Activated CD4-positive, alpha-beta T cell treated with anti-CD3 and anti-CD28 coated beads, Interleukin-2, amount 50 U/mL, for 16 hours (primary cell): ENCODE data around the gene SDE2.
"Not testable (repeated sequence)": the region's sequence is repeated elsewhere in the genome, so short reads cannot be mapped to it uniquely, and the experiment has no call there.

ENCODE experiments used
- DNase-seq: peaks from one replicate; pipeline ENCODE4 v3.0.0-alpha.2; 2020

The SDE2 gene

DNA sequence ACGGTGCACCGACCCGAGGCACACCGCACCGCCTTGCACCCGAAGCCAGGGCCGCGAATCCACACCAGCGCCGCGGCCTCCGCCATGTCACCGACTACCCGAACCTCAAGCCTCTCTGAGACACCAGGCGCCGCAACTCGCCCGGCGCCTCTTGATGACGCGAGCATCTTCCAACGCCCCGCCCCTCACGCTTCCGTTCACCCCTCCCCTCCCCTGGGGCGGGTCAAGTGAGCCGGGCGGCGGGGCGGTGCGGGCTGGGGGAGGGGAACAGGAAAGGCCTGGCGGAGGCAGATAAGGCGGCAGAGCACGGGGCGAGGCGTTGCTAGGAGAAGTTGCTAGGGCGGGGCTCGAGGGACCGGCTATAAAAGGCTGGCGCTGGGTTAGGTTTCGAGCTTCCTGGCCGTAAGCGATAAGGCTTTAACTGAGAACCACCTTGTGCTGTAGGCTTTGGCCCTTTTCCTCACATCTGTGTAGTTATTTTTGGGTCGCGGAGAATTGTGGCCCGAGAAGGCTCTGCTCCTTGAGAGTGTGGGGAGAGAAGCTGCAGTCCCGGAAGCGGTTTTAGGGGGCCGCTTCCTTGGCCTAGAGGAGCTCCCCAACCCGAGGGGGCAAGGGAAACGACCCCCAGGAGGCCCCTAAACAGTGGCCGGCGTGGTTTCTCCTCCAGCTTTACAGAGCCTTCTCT, at the start of gene SDE2:
Gene SDE2, minus strand, starts transcription at position 117 of the 685 bp plus-strand sequence. Its CDS starts 31 bp downstream, at position 86.
- peak; percentile 100 for DNase-seq

DNA sequence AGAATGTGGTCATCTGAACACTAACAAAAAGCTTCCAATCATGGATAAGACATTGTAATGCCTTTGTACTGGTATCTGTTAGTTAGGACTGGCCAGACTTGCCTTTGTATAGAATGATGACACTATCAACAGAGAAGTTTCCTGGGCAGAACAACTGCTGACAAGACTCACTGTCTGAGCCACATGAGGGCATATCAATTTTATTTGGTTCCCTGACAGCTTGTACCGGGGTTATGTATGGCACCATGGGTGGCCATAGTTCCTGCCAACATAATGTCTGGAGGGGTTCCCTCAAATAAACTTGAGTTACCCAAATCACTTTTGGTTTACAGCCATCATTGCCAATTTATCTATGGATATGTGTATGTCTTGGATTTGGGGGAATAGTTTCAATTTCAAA, 49.7 kb upstream of the SDE2 start:
- DNase-seq, result no peak

DNA sequence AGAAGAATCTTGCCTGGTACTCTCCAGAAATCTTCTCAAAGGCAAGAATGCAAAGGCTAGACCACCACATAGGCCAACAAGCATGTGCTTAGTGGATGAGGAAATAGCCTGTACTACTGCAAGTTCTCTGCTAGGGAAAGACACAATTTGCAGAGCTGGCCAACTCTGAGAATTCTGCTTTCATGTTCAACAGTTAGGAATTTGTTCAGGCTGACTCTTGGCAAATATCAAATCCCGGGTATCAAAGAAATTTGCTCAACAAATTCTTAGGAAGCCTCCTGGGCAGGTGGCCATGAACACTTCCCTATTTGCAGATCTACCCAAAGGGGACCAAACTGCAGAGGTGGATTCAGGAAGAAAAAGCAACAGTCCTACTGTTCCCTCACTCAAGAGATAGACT, 48.4 kb upstream of the SDE2 start:
- no peak for DNase-seq

DNA sequence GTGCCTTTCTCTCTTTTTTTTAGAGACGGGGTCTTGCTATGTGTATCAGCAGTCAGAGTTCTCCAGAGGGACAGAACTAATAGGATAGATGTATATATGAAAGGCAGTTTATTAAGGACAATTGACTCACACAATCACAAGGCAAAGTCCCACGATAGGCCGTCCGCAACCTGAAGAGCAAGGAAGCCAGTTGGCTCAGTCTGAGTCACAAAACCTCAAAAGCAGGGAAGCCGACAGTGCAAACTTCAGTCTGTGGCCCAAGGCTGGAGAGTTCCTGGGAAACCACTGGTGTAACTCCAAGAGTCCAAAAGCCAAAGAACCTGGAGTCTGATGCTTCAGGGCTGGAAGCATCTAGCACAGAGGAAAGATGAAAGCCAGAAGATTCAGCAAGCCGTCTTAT, 47.1 kb upstream of the SDE2 start:
- DNase-seq, result no peak

DNA sequence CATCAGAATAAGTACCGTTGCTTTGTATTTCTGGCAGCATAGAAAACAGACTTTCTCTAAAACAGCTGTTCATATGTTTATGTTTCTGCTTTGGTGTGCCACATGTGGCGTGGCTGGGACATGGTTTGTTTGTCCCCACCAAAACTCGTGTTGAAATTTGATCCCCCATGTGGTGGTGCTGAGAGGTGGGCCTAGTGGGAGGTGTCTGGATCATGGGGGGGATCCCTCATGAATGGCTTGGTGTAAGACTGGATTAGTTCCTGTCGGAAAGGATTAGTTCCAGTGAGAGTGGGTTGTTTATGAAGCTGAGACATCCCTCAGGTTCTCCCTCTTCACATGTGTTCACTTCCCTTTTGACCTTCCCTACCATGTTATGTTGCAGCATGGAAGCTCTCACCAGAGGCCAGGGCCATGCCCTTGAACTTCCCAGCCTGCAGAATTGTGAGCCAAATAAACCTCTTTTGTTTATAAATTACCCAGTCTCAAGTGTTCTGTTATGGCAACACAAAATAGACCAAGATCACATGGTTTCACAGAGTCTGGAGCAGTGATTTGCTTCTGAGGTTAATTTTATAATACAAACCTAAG, 45.5 kb upstream of the SDE2 start:
- DNase-seq, result no peak

DNA sequence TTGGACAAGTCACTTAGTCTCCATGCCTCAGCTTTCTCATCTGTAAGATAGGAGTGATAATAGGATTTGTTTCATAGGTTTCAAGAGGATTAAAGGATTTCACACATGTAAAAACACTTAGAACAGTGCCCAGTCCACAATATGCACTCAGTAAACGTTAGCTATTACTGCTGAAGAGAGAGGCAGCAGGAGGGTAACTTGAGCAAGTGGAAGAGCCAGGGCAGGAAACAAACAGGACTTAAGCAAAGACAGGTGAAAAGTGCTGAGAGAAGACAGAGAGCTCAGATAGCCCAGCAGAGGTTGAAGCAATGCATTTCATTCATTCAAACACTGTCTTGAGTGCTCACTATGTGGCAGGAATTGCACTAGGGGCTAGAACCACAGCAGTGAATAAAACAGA, 42.3 kb upstream of the SDE2 start:
- DNase-seq, result no peak

DNA sequence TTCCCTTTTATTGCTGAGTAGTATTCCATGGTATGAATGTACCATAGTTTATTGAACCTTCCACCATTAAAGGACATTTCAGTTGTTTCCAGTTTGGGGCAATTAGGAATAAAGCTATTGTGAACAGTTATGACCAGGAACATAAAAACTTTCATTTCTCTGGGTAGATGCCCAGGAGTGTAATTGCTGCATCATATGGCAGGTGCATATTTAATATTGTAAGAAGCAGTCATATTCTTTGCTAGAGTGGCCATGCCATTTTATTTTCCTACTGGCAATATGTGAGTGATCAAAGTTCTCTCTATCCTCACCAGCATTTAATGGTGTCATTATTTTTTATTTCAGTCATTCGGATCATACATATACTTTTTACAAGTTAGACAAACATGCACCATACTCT, 39.5 kb upstream of the SDE2 start:
- DNase-seq, result no peak

DNA sequence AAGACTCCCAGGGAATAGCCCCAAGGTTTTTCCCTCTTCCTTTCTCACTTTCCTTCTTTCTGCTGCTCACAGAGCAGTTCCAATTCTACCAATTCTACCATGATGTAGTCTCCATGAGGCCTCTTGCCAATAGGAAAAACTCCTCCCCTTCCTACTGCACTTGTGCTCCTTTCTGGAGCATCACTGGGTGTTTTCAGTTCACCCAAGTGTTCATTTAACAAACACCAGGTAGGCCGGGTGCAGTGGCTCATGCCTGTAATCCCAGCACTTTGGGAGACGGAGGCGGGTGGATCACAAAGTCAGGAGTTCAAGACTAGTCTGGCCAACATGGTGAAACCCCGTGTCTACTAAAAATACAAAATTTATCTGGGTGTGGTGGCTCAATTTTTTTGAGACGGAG, 36.8 kb upstream of the SDE2 start:
- no peak for DNase-seq

DNA sequence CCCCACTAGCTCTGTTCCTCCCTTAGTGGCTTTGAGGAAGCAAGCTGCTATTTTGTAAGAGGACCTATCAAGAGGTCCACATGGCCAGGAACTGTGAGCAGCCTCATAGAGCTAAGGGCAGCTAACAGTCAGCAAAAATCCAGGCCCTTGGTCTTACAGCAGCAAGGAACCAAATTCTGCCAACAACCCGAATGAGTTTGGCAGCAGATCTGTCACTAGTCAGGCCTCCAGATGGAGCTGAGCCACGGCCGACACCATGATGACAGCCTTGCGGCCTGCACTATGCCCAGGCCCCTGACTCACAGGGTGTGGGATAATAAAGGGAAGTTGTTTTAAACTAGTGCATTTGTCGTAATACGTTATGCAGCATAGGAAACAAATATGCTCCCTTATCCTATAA, 35.3 kb upstream of the SDE2 start:
- no peak for DNase-seq

DNA sequence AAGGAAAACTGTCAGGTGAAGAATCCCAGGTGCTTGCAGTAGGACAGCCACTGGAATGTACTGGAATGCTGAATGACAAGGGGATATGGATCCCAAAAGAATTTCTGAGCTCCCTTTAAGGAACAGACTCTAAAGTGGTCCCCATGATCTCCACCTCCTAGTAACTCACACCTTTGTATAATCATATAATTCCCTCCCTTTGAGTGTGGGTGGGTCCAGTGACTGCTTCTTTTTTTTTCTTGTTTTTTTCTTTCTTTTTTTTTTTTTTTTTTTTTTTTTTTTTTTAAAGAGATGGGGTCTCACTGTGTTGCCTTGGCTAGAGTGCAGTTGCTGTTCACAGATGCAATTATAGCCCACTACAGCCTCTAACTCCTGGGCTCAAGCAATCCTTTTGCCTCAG, 34.8 kb upstream of the SDE2 start:
- no peak for DNase-seq

DNA sequence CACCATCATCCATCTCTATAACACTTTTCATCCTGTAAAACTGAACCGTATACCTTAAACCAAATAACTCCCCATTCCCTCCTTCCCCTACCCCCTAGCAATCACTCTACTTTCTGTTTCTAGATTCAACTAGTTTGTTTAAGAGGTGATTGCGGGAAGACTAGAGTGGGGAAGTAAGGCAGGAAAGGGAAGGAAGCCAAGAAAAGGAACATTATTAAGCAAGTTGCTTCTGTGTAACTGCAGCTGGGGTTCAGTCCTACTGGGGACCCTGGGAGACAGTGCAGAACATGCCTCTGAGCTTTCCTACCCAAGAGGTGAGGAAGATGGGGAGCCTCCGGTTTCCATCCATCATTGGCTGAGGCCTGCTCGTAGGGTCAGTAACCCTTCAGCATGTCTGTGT, 34.4 kb upstream of the SDE2 start:
- DNase-seq, result no peak

DNA sequence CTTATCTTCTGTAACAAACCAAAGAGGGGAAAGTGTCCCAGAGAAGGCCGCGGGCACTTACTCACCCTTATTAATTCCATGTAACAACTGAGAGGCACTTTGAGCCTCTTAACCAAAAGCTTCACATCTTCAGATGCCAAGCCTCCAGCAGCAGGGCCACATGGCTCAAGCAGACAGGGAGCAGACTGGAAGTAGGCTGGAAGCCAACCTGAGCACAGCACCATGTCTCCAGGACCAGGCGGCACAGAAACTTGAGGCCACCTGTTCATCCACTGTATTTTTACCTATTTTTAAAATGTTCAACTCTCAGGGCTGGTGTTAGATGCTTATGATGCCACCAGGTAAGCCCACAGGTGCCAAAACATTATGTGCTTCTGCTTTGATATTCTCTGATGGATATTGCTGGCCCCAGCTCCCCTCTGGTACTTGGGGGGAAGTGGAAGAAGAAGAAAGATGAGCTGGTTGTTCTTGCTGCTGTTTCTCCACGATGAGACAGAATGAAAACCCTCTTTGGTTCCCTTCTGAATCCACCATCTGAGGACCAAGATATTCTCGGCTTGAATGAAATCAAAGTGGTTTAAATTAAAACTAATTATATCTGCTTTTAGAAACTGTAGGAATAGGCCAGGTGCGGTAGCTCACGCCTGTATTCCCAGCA, 30.6 kb upstream of the SDE2 start:
- DNase-seq, result no peak

DNA sequence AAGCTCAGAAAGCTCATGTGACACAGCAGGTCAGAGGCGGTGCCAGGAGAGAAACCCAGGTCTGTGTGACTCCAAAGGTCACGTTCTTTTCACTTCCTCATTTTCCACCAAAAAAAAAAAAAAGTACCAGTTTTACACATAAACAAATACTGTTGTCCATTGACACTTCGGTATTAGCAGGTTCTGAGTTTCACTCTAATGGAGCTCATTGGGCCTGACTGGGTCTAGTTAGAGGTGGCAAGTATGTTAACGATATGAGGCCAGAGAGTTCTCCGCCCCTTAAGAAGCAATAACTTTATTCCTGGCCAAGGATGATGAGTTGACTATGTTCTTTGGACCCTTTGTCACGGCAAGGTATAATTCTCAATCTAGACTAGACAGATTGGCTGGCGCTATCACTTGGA, 30.0 kb upstream of the SDE2 start:
- DNase-seq, result no peak

DNA sequence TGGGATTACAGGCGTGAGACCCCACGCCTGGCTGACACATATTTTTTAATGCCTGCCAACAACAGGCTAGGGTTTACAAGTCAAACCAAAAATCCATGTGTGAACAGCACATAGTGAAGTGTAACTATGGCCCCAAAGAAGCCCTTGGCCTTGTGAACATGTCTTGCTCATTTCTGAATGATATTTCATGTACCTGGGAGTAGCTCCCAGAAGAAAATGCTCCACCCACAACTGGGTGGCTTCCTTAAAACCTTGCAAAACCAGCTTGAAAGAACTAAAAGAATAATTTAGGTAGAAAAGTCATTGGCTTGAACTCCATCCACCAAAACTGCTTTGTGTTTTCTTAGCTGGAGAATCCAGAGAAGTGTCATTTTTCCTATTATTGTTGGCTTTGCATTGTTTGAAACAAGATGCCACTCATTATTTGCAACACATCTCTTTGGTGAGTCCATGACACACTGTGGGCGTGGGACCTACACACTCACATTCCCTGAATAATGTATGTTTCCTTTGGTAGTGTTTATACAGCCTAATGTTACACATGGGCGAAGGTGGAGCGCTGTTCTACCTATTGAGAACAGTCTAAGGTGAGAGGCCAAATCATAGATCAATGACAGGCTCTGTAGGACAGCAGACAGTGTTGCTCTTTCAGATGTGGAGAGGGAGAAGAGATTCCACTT, 28.5 kb upstream of the SDE2 start:
- DNase-seq, result no peak

DNA sequence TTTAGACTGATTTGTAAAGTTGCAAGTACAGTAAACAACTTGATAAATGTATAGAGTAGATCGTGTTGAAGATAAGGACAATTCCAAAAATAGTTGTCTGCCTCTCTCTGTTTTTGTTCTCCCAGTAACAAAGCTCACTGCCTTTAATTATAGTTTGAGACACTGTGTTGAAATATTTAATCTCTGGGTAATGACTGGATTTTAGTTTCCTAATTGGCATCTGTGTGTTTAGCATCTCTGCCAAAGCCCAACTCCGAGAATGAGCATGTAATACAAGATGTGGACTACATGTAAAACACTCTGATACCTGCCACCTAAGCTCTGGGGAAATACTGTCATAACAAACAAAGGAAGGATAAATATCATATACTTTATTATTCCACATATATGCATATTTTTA, 27.7 kb upstream of the SDE2 start:
- no peak for DNase-seq

DNA sequence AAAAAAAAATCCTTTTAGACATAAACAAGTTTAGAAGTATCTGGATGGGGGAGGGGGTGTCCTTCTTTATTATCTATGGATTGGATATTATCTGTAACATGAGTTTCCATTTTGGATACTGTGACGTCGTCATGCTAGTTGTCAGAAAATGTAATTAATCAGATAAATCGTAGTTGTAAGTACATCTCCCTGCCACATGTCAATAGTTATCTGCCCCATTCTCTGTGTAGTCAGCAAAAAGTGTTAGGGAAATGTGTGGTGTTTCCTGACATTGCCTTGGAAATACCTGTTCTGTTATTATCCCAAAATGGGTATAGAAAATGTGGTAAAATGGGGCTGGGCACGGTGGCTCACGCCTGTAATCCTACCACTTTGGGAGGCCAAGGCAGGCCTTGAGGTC, 24.6 kb upstream of the SDE2 start:
- no peak for DNase-seq

DNA sequence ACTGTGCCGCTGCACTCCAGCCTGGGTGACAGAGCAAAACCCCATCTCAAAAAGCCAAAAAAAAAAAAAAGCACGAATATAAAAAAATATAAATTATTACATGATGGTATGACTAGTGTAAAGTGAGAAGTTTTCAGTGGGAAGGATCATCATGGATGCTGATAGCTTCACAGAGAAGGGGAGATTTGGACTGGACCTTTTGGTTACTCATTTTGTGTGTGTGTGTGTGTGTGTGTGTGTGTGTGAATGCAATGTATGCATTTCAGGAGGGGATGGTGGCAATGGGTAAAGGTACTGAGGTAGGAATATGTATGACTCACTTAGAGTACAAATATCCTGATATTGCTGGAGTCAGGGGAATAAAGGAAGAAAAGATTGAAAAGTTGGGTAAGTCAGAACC, 22.7 kb upstream of the SDE2 start:
- DNase-seq, result no peak

DNA sequence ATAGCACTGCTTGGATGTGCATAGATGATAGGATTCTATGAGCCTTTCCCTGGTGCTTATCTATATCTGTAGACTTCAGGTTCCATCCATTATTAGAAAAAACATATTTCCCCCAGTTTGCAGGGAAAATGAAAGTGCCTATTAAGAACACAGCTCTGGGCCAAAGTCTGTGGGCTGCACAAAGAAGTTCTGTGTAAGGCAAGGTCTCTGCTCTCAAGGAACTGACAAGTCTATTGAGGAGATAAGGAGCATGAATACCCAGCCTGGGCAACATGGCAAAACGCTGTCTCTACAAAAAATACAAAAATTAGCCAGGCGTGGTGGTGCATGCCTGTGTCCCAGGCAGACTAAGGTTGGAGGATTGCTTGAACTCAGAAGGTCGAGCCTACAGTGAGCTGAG, 22.3 kb upstream of the SDE2 start:
- no peak for DNase-seq

DNA sequence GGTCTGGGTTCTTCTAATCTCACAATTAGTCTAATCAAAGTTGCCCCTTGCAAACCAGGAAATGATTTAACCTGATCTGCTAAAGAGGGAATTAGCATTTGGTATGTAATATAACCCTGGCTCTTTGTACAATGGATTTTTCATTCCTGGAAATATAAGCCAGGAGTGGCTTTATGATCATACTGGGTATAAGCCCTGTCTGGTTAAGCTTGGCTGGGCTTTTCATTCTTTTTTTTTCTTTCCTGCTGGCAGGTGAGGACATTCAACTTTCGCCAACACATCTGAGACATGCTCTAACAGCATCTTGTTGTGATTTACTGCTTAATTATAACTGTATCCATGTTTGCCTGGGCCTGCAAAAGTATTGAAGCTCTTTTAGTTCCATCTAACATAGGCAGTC, 20.4 kb upstream of the SDE2 start:
- no peak for DNase-seq

DNA sequence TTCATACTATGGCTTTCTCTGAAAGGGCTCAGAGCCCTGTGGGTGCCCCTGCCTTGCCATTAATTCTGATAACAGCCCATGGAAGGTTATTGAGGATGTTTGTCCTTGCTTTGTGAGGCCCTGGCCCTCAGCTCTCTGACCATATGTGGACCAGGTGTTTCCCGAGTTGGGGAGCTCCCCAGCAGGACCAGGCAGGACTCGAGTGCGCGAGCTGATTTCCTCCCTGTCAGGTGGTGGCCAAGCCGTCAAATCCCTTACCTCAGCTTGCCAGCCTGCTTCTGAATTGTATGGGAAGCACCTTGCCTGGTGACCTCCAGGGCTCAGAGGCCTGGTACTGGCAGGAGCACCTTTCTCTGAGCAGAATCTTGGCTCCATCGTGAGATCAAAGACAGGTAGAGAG, 17.9 kb upstream of the SDE2 start:
- DNase-seq, result no peak

DNA sequence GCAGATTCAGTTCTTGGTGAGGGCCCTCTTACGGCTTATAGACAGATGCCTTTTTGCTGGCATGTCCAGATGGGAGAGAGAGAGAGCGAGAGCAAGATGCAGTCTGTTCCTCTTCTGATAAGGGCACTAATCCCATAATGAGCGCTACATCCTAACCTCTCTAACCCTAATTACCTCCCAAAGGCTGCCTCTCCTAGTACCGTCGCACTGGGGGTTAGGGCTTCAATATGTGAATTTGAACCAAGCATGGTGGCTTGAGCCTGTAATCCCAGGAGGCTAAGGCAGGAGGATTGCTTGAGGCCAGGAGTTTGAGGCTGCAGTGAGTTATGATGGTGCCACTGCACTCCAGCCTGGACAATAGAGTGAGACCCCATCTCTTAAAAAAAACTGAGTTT, 10.5 kb upstream of the SDE2 start:
- no peak for DNase-seq

DNA sequence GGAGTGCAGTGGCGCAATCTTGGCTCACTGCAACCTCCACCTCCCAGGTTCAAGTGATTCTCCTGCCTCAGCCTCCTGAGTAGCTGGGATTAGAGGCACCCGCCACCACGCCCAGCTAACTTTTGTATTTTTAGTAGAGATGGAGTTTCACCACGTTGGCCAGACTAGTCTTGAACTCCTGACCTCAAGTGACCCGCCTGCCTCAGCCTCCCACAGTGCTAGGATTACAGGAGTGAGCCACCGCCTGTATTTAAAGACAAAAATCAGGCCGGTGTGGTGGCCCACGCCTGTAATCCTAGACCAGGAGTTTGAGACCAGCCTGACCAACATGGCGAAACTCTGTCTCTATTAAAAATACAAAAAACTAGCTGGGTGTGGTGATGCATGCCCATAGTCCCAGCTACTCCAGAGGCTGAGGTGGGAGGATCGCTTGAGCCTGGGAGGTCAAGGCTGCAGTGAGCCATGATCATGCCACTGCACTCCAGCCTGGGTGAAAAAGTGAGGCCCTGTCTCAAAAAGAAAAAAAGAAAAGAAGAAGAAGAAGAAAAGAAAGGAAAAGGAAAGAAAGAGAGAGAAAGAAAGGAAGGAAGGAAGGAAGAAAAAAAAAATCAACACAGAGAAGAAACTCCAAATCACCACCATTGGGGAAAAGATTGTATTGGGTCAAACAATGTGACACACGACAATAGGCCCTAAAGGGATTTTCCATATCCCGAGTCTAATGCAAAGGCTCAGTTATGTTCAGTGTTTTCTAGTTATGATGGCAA, 8.2 kb upstream of the SDE2 start:
- not testable (repeated sequence) for DNase-seq

DNA sequence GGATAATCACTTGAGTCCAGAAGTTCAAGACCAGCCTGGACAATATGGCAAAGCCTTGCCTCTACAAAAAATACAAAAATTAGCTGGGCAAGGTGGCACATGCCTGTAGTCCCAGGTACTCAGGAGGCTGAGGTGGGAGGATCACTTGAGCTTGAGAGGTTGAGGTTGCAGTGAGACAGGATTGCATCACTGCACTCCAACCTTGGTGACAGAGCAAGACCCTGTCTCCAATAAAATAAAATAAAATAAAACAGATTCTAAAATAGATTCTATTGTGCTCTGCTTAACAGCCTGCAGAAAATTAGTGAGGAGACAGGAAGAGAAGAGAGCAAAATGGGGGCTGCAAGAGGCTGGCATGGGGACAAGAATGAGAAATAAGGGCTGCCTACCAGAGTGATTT, 7.5 kb upstream of the SDE2 start:
- no peak for DNase-seq
